GM18519 (cell line): ENCODE measurements around the gene PRPSAP2.

ENCODE experiments used
- ATAC-seq: cut with Tn5 transposase; IDR thresholded peaks from one replicate; pipeline ENCODE4 v1.9.1; 2021; ENCODE audit warnings: mild to moderate bottlenecking, moderate library complexity; ENCODE audit not compliant: unreplicated experiment, low FRiP score

The PRPSAP2 gene

DNA sequence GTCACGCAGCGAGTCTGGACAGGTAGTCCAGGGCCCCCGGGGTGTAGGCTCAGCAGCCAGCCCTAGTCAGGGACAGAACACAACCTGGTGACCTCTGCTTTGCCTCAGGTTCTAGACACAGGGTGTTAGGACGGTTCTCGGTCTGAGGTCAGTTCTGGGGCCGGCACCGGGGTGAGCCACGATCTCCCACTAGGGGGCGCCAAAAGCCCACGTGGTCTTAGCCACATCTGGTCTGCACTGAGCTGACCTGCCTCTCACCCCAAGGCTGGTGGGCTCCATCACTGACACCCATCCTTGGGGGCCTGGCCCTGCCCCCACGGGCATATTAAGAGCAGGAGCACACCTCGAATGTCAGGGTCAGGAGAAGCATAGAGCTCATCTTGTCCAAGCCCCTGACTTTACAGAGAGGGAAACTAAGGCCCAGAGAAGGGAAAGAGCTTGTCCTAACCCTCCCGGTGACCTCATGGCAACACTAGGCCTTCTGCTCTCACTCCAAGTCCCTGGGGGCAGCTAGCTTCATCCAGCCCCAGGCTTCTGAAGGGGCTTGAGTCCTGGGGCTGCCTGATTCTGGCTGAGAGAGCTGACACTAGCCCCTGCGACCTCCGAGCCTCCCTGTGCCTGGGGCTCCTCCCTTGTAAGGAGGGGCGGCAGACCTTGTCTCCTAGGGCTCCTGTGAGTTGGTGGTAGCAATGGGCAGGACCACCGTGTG lies 103.0 kb downstream of the PRPSAP2 start:
- ATAC-seq, result no peak

DNA sequence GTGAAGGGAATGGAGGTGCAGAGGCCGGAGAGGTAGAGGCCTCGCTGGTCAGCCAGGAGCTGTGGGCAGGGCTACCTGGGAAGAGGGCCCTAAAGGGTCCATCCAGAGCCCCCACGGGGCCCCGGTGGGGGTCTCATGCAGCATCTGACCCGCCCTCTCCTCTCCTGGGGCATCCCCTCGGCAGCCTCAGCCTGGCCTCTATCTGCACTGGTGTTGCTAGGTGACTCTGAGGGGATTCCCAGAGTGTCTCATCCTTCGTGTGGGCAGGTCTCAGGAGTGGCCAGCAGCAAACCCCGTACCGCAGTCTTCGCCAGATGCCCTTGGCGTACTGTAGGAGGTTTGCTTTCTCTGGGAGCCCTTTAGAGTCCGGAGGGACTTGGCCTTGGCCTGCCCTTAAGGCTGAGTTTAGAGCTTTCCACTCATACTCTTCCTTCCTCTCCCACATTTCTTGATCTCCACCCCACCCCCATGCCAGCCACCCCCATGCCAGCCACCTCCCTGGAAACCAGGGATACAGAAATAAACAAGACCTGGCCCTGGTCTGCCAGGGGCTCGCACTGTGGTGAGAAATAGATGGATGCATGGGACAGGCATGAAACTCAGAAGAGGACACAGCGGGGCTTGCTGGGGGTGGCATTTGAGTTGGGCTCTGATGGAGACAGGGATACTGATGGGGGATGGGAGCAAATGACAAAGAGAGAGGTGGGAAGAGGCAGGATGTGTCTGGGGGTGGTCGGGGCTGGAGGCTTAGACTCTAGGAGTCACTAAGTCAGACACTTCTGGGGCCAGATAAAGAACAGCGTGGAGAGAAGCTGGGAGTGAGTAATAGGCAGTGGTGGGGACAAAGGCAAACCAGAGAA lies 103.9 kb downstream of the PRPSAP2 start:
- no peak for ATAC-seq

DNA sequence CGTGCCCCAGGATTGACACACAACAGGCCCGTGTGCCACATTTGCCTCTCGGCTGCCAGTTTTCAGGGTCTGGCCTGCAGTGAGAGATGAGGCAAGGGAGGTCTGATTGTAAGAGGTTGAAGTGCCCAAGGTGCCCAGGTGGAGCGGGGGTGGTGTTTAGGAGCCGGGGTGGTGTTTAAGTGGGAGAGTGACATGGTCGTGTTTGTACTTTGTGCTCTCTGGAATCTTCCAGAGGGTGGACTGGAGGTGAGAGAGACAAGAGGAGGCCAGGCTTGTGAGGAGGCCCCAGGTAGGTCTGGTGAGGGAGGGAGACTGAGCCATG lies 104.5 kb downstream of the PRPSAP2 start:
- ATAC-seq, result no peak

GRCh38 chr17:18963126-18964017 lies 105.4 kb downstream of the PRPSAP2 start:
- no peak for ATAC-seq

- no peak for ATAC-seq
Measured at GRCh38 chr17:18964018-18964351, 106.1 kb downstream of the PRPSAP2 start.

GRCh38 chr17:18964550-18964949 lies 106.6 kb downstream of the PRPSAP2 start:
- ATAC-seq, result no peak

DNA sequence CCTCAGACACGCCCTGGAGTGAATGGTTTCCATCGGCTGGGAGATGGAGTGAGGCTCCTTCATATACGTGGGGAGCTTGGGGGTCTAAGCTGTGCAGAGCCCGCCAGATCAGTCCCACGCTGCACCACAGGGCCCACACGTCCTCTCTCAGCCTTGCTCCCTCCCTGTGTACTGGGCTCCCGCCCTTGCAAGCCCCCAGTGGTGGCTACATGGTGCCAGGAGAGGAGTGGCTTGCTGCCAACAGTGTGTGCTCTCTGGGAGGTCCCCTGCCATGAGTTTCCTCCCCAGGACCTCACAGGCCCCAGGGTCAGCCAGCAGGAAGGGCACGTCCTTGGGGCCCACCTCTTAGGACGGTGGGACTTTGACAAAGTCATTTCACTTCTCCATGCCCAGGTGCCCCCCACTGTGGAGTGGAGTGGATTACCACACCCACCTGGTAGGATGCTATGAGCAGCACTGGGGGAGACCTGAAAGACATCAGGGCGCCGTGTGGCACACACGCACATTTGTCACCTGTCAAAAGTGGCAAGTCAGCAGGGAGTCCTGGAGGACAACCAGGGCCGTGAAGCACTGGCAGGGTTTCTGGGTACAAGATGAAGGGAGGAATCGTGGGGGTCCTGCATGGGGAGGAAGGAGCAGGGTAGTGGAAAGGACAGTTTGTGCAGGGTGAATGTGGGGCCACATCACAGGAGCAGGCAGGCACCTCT lies 107.8 kb downstream of the PRPSAP2 start:
- ATAC-seq, result no peak

GRCh38 chr17:18966831-18967624 lies 109.1 kb downstream of the PRPSAP2 start:
- ATAC-seq, result no peak

DNA sequence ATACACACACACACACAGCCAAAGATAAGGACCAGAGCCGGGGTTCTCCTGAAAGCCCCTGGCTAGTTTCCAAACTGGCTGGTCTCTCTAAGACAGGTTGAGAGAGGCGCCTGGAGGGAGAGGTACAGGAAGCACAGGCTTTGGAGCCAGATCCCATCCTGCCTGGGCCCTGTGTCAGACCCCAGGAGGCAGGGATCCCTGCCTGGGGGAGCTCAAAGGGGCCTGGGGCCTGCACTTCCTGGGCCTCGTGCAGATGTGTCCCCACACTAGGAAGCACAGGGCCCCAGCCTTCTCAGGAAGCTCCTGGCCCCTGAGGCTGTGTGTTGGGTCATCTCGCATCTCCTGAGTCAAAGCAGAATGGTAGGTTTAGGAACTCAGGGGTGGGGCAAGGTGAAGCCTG lies 110.0 kb downstream of the PRPSAP2 start:
- ATAC-seq, result no peak

DNA sequence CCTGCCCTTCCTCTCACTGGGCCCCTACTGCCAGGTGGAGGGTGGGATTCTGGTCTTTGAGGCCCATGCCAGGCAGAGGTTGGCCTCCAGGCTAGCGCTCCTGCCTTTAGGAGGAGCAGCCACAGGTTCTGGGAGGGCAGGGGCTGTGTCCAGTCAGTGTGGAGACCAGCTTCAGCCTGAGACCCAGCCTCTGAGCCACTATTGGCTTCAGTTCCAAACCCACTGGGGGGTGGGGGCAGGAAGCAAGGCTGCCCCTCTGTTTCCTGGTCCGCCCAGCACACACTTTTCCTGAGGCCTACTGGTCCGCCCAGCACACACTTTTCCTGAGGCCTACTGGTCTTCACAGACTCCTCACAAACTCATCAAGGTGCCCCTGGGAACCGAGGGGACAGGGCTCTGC lies 110.4 kb downstream of the PRPSAP2 start:
- ATAC-seq, result no peak

- ATAC-seq, result no peak
Measured at GRCh38 chr17:18968945-18969887, 111.3 kb downstream of the PRPSAP2 start.

GRCh38 chr17:18970582-18971480 lies 112.9 kb downstream of the PRPSAP2 start:
- ATAC-seq, result no peak

DNA sequence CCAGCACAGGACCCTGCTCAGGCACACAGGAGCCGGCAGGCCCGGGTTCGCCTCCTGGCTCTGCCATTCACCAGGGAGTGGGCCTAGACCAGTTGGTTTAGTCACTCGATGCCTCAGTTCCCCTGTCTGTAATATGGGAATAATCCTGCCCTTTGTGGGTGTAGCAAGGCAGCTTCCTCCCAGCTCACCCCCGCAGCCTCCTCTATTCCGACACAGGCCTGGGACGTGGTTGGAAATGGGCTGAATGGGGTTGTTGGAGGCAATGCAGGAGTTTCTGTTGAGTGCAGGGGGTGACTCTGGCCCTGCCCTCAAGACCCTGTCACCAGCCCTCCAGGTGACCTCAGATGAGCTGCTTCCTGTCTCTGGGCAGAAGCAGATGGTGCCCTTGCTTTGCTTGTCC lies 113.9 kb downstream of the PRPSAP2 start:
- ATAC-seq, result no peak

- ATAC-seq, result no peak
Measured at GRCh38 chr17:18974407-18975149, 116.6 kb downstream of the PRPSAP2 start.

- no peak for ATAC-seq
Measured at GRCh38 chr17:18975597-18975996, 117.7 kb downstream of the PRPSAP2 start.

GRCh38 chr17:18976201-18976600 lies 118.3 kb downstream of the PRPSAP2 start:
- no peak for ATAC-seq

GRCh38 chr17:18977021-18977420 lies 119.1 kb downstream of the PRPSAP2 start:
- no peak for ATAC-seq
